ENCODE measurements around the gene SWSAP1. TPM values are rescaled to one million over a fixed set of nuclear protein-coding genes. Genes with fewer than 3 reads are reported as not detected.
A peak's percentile ranks its signal among the peaks of the same experiment; 100 is the strongest.
"Not testable (repeated sequence)": the region's sequence is repeated elsewhere in the genome, so short reads cannot be mapped to it uniquely, and the experiment has no call there.

The SWSAP1 gene
- total RNA-seq, 6 experiments from 2014 or later = 1.4 to 2.7 (median 2.3) TPM

DNA sequence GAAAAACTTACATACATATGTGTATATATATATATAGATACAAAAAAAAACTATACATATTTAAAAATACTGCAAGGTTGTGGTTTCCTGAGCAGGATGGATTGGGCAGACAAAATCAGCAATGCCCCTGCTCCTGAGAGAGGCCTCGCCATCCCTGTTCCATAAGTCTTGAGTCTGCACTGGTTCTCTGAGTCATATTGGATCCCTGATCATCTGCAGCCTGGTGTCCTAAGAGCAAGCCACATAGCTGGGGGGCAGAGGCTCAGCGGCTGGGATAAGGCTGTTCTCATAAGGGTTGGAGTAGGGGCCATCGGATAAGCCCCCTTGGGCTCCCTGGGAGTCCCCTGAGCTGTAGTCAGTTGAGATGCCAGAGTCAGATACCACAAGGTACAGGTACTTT, 3.3 kb downstream of the SWSAP1 start:
- Histone ChIP-seq H3K4me1 (peaks cover 0 to 34% (median 14%) of the 10 kb centered on the region in 4 donors), H3K9me3 (no peaks in the 10 kb centered on the region), H3K27me3 (no peaks in the 10 kb centered on the region), H3K27ac (peak overlapping the region in 1 of 3 donors; percentile 9), H3K4me3 (no peak overlapping the region), H3K36me3 (no peaks in the 10 kb centered on the region)
- intact Hi-C loops (cut with DNase I) = no loop called here
- 88% methylated on average over 1 of the region's 3 CpGs for WGBS (ENCODE audit: insufficient coverage, low coverage, low lambda C conversion rate, missing lambda C conversion rate)
- no peak for TF ChIP-seq POLR2A (IDR thresholded peaks at IDR 0.05)
- TF ChIP-seq, protein P1, sequence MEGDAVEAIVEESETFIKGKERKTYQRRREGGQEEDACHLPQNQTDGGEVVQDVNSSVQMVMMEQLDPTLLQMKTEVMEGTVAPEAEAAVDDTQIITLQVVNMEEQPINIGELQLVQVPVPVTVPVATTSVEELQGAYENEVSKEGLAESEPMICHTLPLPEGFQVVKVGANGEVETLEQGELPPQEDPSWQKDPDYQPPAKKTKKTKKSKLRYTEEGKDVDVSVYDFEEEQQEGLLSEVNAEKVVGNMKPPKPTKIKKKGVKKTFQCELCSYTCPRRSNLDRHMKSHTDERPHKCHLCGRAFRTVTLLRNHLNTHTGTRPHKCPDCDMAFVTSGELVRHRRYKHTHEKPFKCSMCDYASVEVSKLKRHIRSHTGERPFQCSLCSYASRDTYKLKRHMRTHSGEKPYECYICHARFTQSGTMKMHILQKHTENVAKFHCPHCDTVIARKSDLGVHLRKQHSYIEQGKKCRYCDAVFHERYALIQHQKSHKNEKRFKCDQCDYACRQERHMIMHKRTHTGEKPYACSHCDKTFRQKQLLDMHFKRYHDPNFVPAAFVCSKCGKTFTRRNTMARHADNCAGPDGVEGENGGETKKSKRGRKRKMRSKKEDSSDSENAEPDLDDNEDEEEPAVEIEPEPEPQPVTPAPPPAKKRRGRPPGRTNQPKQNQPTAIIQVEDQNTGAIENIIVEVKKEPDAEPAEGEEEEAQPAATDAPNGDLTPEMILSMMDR (IDR thresholded peaks at IDR 0.05) = no peak
- DNase-seq (no peak), ATAC-seq (no peak)

GRCh38 chr19:11378319-11379189, 4.1 kb downstream of the SWSAP1 start:
- no CpG with 5 or more reads among the region's 8 CpGs for WGBS (ENCODE audit: insufficient coverage, low coverage, low lambda C conversion rate, missing lambda C conversion rate)
- Histone ChIP-seq H3K9me3 (no peaks in the 10 kb centered on the region), H3K27ac (peak overlapping the region in 1 of 3 donors; percentile 56), H3K4me3 (no peak overlapping the region), H3K36me3 (no peaks in the 10 kb centered on the region), H3K27me3 (no peaks in the 10 kb centered on the region), H3K4me1 (peaks cover 0 to 33% (median 14%) of the 10 kb centered on the region in 4 donors)
- ATAC-seq (peak in 1 of 4 donors; percentile 16), DNase-seq (peak in 1 of 3 donors; percentile 50)
- TF ChIP-seq, protein P1 (IDR thresholded peaks at IDR 0.05) = peak; percentile 37 to 60 (median 46)
- TF ChIP-seq POLR2A (IDR thresholded peaks at IDR 0.05) = peak; percentile 14
- intact Hi-C loops (cut with DNase I) = no loop called here

DNA sequence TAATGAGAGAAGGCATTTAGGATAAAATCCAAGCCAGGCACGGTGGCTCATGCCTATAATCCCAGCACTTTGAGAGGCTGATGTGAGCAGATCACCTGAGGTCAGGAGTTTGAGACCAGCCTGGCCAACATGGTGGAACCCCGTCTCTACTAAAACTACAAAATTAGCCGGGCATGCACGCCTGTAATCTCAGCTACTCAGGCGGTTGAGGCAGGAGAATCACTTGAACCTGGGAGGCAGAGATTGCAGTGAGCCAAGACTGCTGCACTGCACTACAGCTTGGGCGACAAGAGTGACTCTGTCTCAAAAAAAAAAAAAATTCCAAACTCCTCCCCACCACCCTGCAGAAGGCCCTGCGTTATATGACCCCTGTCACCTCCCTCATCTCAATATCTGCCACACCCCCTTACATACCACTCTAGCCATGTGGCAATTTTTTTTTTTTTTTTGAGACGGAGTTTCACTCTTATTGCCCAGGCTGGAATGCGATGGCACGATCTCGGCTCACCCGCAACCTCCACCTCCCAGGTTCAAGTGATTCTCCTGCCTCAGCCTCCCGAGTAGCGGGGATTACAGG, 4.9 kb downstream of the SWSAP1 start:
- Histone ChIP-seq H3K27ac (peak overlapping the region in 1 of 3 donors; percentile 56), H3K4me1 (peaks cover 0 to 28% (median 11%) of the 10 kb centered on the region in 4 donors)
- intact Hi-C loops (cut with DNase I); DNase-seq; H3K36me3 ChIP-seq; H3K4me3 ChIP-seq; H3K27me3 ChIP-seq; ATAC-seq; H3K9me3 ChIP-seq: not testable (repeated sequence)
- 88% methylated on average over 9 of the region's 14 CpGs for WGBS (ENCODE audit: insufficient coverage, low coverage, low lambda C conversion rate, missing lambda C conversion rate)

DNA sequence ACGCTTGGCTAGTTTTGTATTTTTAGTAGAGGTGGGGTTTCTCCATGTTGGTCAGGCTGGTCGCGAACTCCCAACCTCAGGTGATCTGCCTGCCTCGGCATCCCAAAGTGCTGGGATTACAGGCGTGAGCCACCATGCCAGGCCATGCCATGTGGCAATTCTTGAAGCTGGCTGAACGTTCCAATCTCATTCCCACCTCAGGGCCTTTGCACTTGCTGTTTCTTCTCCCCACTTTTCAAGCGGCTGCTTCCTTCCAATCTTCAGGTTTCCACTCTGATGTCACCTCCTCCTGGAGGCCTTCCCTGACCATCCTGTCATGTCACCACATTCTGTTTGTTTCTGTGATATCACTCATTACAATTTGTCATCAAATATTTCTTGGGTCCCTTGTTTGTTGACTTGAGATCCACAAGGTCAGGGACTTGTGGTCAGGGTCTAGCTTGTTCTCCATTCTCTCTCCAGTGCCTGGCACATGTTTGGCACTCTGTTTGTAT, 5.4 kb downstream of the SWSAP1 start:
- no peak for ATAC-seq
- 91% methylated on average over 7 of the region's 7 CpGs for WGBS (ENCODE audit: insufficient coverage, low coverage, low lambda C conversion rate, missing lambda C conversion rate)

More for the DNA sequence above, 5.4 kb downstream of the SWSAP1 start:
- Histone ChIP-seq H3K27ac (no peak overlapping the region), H3K4me1 (peaks cover 0 to 28% (median 11%) of the 10 kb centered on the region in 4 donors), H3K36me3 (no peaks in the 10 kb centered on the region), H3K27me3 (no peaks in the 10 kb centered on the region), H3K9me3 (no peaks in the 10 kb centered on the region), H3K4me3 (no peak overlapping the region)
- no peak for DNase-seq
- intact Hi-C loops (cut with DNase I) = loop anchor here in 1 of 2 donors (10.0 kb wide), 1 partner anchor 65 kb away; no protein-coding TSS in a partner anchor
- TF ChIP-seq, protein P1 (IDR thresholded peaks at IDR 0.05) = no peak
- no peak for TF ChIP-seq POLR2A (IDR thresholded peaks at IDR 0.05)
